Measurements from ENCODE around the gene ADAMTS15.

- TF ChIP-seq GATA2 (IDR thresholded peaks at IDR 0.05; ENCODE audit: low read depth, low read length) (no peak), GATA3 (IDR thresholded peaks at IDR 0.05; ENCODE audit: low read depth, low read length) (no peak)
Measured at GRCh38 chr11:130439876-130440275, 8.6 kb upstream of the ADAMTS15 start.
